GM13977 (cell line): ENCODE data around the gene ZNF324.
"Not testable (repeated sequence)": the region's sequence is repeated elsewhere in the genome, so short reads cannot be mapped to it uniquely, and the experiment has no call there.

Source experiments
- DNase-seq: peaks from one replicate; pipeline ENCODE4 v3.0.0; 2012; ENCODE audit warnings: low spot score
- CTCF ChIP-seq: IDR thresholded peaks from 2 replicates; pipeline ENCODE4 v1.5.1; 2012; ENCODE audit warnings: mild to moderate bottlenecking, control low read depth; ENCODE audit not compliant: insufficient read depth; ENCODE audit errors: extremely low read depth, missing control alignments
- in situ Hi-C: fragments of 300-500 bp; cut with MboI; formaldehyde crosslinking; loops from one replicate; pipeline ENCODE4 v1.12.0; 2022; ENCODE audit warnings: low sequenced_read_pairs, low pct_unique_long_range_greater_than_20kb, mixed read lengths, inconsistent platforms; ENCODE audit not compliant: unreplicated experiment

Gene ZNF324

GRCh38 chr19:58479303-58479702, 12.4 kb downstream of the ZNF324 start:
- in situ Hi-C loops: no loop called here
- TF ChIP-seq CTCF: no peak
- no peak for DNase-seq

DNA sequence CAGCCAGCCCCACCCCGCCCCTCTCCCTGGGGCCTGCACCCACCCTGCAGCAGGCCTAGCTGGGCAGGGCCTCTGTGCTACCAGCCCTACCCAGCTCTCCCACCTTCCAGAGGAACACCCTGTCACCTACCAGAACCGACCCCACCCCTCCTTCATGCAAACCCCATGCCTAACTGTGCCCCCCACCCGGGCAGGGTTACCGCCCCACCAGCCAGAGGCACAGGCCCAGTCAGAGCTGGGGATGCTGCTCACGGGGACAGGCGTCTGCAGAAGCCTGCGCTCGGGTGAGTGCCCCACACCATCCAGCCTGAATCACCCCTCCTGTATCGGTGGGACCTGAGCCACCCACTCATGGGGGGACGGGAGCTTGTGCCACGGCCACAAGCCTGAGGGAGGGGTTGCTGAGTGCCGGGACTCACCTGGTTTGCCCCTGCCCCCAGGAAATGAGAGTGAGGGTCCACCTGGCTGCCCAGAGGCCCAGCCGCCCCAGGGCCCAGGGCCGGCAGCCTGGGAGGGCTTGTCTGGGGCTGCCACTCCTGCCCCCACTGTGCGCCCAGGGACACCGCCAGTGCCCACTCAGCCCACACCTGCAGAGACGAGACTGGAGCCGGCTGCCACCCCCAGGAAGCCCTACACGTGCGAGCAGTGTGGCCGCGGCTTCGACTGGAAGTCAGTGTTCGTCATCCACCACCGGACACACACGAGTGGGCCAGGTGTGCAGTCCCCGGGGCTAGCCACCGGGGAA, 13.0 kb downstream of the ZNF324 start:
- in situ Hi-C loops: no loop called here

DNA sequence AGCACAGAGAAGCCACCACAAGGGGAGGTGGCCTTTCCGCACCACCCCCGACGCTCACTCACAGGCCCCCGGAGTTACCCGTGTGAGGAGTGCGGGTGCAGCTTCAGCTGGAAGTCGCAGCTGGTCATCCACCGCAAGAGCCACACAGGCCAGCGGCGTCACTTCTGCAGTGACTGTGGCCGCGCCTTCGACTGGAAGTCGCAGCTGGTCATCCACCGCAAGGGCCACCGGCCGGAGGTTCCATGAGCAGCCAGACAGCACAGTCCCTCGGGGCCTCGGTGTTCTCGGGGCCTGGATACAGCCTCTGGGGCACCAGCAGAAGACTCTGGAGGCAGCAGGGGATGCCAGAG, 13.6 kb downstream of the ZNF324 start:
- no peak for TF ChIP-seq CTCF
- DNase-seq: no peak
- in situ Hi-C loops: no loop called here

More for the DNA sequence above, 13.0 kb downstream of the ZNF324 start:
- no peak for TF ChIP-seq CTCF
- no peak for DNase-seq

DNA sequence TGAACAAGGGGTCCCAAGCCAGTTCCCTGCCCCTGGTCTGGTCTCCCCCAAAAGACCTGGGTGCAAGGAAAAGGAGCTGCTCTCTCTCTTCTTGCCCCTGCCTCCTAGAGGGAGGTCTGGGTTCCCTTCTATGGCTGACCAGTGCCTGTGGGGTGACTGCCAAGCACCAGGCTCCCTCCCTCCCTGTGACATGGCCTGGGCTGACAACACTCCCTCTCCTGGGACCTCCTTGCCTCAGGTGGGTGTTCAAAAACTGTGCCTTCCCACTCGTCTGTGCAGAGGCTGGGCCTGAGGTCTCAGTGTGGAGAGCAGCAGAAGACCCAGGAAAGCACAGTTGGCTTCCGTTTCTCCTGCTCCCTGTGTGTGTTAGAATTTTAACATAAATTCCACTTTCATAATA, 14.0 kb downstream of the ZNF324 start:
- no peak for DNase-seq
- in situ Hi-C loops: no loop called here
- no peak for TF ChIP-seq CTCF

GRCh38 chr19:58482372-58482771, 15.5 kb downstream of the ZNF324 start:
- DNase-seq: no peak
- in situ Hi-C loops: no loop called here
- no peak for TF ChIP-seq CTCF

GRCh38 chr19:58483776-58484175, 16.9 kb downstream of the ZNF324 start:
- TF ChIP-seq CTCF: no peak
- DNase-seq: no peak
- in situ Hi-C loops: no loop called here

DNA sequence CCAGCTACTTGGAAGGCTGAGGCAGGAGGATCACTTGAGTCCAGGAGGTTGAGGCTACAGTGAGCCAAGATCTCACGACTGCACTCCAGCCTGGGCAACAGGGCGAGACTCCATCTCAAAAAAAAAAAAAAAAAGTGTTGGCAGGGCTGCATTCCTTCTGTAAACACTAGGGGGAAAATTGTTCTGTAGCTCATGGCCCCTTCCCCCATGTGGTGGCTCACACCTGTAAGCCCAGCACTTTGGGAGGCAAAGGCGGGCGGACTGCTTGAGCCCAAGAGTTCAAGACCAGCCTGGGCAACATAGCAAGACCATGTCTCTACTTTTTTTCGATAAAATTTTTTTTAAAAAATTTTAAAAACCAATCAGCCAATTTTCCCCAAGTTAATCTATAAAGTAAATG, 17.5 kb downstream of the ZNF324 start:
- DNase-seq, in situ Hi-C loops: not testable (repeated sequence)
